Measurements from ENCODE around the gene CCNC.

Gene CCNC

GRCh38 chr6:99568103-99568933 is at the start of gene CCNC:
TSS of gene CCNC (minus strand) at chr6:99568660. CDS start at chr6:99568527, 133 bp downstream.
- DNase-seq: peak; percentile 98

GRCh38 chr6:99617131-99617530 is 48.7 kb upstream of the CCNC start:
- DNase-seq: no peak

- DNase-seq: no peak
These were observed 46.1 kb upstream of the CCNC start for GRCh38 chr6:99614430-99615186.

GRCh38 chr6:99613705-99614429 is 45.4 kb upstream of the CCNC start:
- DNase-seq: no peak

GRCh38 chr6:99613409-99613704 is 44.9 kb upstream of the CCNC start:
- DNase-seq: peak; percentile 34

- DNase-seq: no peak
These were observed 44.3 kb upstream of the CCNC start for GRCh38 chr6:99612551-99613408.

- DNase-seq: no peak
These were observed 42.7 kb upstream of the CCNC start for GRCh38 chr6:99611148-99611547.

- no peak for DNase-seq
These were observed 41.5 kb upstream of the CCNC start for GRCh38 chr6:99609905-99610489.

- DNase-seq: no peak
These were observed 40.5 kb upstream of the CCNC start for GRCh38 chr6:99608886-99609482.

GRCh38 chr6:99608059-99608885 is 39.8 kb upstream of the CCNC start:
- DNase-seq: no peak

GRCh38 chr6:99607416-99608036 is 39.1 kb upstream of the CCNC start:
- DNase-seq: no peak

- DNase-seq: no peak
These were observed 38.4 kb upstream of the CCNC start, which contains the start of gene PRDM13 for GRCh38 chr6:99606656-99607415. TSS of gene PRDM13 (plus strand) at chr6:99606833. CDS start at chr6:99607035, 202 bp downstream.

- DNase-seq: no peak
These were observed 37.6 kb upstream of the CCNC start for GRCh38 chr6:99605911-99606655.

- no peak for DNase-seq
These were observed 36.7 kb upstream of the CCNC start for GRCh38 chr6:99605074-99605734.

GRCh38 chr6:99604166-99605073 is 36.0 kb upstream of the CCNC start:
- no peak for DNase-seq

- DNase-seq: peak; percentile 23
These were observed 35.1 kb upstream of the CCNC start for GRCh38 chr6:99603421-99604165.

All from fibroblast of skin of right biceps (primary cell).